Stimulated activated CD8-positive, alpha-beta memory T cell treated with anti-CD3 and anti-CD28 coated beads, Interleukin-7, amount 100 ng/mL, for 24 hours (primary cell): ENCODE results near the gene MCL1.

Experiments used
- DNase-seq: peaks from one replicate; pipeline ENCODE4 v3.0.0-alpha.2; 2020; ENCODE audit warnings: low read depth

Gene MCL1

DNA sequence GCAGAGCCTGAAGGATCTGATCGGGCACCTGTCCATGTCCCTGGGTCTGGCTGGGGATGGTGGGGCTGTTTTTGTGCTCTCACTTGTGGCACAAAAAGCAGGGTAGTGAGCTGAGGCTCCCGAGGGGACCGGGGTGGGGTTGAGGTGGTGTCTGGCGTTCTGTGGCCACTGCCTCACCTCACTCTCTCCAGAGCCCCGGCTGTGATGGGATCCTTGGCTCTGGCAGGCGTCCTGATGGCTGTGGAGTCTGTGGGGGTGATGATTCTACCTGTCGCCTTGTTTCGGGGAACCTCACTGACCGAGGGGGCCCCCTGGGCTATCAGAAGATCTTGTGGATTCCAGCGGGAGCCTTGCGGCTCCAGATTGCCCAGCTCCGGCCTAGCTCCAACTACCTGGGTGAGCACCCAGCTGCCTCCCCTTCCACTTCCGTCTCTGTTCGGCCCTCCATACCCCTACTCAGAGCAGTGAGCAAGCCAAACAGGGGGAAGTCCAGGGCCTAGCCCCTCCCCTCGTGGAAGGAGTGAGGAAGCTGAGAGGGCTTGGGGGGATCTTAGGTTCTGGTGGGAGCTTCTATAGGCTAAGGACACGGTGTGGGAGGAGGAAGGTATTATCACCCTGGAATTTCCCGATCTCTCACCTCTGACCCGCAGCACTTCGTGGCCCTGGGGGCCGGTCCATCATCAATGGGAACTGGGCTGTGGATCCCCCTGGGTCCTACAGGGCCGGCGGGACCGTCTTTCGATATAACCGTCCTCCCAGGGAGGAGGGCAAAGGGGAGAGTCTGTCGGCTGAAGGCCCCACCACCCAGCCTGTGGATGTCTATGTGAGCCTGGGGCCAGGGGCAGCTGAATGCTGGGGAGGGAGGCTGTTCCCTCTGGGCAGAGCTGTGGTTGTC, 23.2 kb downstream of the MCL1 start:
- DNase-seq: no peak

DNA sequence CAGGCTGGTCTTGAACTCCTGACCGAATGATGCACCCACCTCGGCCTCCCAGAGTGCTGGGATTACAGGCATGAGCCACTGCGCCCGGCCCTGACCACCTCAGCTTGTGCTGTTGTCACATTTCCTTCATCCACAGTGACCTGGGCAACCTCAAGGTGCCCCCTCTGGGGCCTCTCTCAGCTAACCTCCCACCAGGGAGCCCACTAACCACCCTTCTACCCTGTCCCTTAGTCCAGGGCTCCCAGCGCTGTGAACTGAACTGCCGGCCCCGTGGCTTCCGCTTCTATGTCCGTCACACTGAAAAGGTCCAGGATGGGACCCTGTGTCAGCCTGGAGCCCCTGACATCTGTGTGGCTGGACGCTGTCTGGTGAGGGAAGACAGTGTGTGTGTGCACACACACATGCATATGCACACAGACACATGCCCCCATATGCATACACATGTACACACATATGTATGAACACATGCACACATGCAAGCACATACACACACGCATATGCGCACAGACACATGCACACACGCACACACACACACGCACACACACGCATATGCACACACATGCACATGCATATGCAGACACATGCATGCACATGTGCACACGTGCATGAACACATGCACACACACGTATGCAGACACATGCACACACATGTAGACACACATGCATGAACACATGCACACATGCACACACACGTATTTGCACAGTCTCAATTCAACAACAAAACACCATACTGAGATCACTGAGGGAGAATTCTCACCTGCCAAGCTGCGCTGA, 24.0 kb downstream of the MCL1 start:
- no peak for DNase-seq

DNA sequence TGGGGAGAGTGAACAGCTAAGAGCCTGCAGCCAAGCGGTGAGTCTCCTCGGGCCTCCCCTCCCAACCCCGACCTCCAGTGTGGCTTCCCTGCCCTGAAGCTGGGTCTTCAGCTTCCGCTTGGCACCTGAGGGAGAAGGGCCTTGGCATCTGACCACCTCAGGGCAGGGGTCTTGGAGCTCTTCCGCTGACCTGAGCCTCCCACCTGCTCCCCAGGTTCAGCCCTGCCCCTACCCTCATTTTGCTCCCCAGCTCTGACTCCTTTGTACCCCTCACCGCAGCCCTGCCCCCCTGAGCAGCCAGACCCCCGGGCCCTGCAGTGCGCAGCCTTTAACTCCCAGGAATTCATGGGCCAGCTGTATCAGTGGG, 25.3 kb downstream of the MCL1 start:
- no peak for DNase-seq

DNA sequence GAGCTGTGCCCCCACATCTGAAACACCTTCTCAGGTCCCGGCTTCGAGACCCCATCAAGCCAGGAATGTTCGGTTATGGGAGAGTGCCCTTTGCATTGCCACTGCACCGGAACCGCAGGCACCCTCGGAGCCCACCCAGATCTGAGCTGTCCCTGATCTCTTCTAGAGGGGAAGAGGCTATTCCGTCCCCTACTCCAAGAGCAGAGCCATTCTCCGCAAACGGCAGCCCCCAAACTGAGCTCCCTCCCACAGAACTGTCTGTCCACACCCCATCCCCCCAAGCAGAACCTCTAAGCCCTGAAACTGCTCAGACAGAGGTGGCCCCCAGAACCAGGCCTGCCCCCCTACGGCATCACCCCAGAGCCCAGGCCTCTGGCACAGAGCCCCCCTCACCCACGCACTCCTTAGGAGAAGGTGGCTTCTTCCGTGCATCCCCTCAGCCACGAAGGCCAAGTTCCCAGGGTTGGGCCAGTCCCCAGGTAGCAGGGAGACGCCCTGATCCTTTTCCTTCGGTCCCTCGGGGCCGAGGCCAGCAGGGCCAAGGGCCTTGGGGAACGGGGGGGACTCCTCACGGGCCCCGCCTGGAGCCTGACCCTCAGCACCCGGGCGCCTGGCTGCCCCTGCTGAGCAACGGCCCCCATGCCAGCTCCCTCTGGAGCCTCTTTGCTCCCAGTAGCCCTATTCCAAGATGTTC, 25.9 kb downstream of the MCL1 start:
- no peak for DNase-seq

DNA sequence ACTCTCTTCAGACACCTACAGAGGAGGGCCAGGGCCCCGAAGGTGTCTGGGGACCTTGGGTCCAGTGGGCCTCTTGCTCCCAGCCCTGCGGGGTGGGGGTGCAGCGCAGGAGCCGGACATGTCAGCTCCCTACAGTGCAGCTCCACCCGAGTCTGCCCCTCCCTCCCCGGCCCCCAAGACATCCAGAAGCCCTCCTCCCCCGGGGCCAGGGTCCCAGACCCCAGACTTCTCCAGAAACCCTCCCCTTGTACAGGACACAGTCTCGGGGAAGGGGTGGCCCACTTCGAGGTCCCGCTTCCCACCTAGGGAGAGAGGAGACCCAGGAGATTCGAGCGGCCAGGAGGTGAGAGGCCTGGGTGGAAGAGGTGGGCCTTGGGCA, 26.5 kb downstream of the MCL1 start:
- DNase-seq: no peak

DNA sequence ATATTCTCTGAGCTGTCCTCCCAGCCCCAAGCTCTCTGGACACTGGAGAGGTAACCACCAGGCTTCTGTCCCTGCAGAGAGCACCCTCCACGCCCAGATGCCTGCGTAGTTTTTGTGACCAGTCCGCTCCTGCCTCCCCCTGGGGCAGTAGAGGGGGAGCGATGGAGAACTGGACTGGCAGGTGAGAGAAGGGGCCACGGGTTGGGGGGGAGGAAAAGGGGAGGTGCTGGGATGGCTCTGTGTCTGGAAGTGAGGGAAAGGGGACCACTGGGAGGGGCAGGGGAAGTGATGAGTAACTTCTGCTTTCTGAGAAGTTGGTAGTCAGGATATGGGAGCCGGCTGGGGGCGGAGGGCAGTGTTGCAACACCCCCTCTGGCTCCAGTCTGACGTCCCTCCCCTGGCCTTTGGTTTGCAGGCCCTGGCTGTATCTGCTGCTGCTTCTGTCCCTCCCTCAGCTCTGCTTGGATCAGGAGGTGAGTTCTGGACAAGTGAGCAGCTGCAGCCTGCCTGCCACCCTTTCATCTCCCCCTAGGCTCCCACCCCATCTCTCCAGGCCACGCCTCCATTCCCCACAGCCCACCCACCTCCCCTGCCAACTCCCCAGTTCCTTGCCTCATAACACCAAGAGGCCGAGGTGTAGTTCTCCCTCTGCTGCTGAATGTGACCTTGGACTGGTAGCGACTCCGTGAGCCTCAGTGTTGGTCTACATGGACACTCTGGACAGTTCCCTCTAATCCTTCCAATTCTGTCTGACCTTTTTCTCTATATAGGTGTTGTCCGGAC, 27.1 kb downstream of the MCL1 start:
- no peak for DNase-seq

DNA sequence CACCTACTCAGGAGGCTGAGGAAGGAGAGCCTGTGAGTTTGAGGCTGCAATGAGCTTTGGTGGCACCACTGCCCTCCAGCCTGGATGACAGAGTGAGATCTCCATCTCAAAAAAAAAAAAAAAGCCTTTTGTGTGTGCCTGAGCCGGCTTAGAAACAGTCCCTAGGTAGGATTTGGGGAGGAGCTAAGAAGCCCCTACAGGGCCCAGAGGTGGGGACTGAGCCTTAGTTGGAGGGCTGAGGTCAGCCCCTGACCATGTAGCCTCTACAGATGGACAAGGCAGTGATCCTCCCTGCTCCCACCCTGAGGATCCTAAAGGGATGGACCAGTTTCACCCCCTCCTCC, 27.7 kb downstream of the MCL1 start:
- no peak for DNase-seq

DNA sequence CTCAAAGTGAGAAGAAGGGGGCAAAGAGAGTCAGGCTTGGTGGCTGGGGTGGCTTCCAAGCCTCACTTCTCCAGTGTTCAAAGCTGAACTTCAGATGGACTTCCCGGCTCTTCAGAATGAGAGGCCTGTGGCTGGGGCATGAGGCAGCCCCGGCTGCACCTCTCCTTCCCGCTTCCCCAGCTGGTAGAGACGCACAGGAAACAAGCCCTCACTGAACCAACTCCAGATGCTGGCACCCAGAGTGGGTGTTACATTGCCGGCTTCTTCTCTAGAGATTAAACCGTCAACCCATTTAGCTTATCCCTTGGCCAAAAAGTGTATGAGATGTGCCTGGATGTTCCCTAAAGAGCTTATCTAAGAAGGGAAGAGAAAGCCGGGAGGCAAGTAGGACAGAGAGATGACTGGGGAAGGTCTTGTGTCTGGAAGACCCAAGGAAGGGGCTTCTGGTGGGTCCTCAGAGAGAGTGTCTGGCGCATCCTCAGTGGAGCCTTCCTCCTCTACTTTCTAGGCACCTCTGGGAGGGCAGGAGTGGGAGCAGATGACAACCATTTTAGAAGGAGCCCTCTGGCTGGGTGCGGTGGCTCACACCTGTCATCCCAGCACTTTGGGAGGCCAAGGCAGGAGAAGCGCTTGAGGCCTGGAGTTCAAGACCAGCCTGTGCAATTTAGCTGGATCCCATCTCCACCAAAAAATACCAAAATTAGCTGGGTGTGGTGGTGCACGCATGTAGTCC, 28.2 kb downstream of the MCL1 start:
- DNase-seq: no peak

DNA sequence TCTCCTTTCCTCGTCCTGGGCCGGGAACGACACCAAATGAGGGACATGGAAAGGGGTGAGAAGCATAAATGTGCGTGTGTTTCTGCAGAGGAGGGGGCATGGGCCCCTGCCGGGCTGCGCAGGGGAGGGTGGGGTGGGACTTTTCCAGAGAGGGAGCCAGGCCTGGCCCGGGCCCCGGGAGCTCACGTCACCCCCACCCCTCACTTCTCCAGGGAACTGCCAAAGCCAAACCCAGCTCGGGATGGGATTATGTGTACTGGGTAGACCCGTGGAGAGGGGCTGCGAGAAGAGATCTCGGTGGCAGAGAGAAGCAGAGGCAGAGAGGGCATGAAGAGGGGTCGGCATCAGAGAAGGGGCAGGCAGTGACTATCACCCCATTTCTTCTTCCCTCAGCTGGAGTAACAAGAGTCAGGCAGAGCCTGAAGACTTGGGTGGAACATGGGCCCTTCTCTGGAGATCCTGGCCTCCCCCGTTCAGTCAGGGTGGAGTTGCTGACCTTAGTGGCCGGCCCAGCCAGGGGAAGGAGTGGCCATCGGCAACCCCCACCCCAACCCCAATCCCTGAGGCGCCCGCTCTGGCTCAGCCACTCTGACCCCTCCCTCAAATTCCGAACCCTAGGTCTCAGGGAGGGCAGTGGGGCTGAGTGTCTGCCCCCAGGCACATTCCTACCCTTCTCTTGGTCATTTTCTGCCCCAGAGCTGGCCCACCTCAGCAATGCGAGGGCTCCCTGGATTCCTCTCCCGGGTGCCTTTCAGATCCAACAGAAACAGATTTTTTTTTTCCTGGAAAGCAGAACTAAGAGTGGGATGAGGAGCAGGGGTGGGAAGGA, 29.0 kb downstream of the MCL1 start:
- no peak for DNase-seq

DNA sequence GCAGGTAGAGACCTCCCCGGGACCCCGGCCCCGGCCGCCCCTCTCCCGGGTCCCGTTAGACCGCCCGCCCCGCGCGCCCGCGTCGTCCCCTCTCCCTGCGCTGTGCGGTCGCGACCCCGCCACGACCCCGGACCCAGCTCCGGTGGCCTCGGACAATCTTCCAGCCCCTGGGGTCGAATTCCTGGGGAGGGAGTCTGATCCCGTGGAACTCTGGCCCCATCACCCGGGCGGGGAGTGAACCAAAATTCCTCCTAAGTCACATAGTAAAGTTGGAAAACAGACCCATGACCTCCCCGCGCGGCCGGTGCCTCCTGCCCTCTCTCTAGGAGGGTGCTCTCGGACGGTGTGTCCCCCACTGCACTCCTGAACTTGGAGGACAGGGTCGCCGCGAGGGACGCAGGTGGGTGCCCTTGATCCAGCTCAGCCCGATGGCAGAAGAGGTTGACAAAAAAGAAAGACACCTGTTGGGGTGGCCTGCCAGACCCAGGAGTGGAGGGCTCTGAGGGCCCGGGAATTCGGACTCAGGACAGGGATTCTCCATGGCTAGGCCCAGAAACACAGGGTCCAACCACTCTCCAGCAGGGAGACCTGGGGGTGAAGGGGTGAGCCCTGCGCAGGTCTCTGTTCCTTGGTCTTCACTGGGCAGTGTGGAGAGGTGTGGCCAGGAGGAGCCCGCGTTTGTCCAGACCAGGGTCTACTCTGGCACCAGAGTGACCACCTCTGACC, 29.8 kb downstream of the MCL1 start:
- no peak for DNase-seq

DNA sequence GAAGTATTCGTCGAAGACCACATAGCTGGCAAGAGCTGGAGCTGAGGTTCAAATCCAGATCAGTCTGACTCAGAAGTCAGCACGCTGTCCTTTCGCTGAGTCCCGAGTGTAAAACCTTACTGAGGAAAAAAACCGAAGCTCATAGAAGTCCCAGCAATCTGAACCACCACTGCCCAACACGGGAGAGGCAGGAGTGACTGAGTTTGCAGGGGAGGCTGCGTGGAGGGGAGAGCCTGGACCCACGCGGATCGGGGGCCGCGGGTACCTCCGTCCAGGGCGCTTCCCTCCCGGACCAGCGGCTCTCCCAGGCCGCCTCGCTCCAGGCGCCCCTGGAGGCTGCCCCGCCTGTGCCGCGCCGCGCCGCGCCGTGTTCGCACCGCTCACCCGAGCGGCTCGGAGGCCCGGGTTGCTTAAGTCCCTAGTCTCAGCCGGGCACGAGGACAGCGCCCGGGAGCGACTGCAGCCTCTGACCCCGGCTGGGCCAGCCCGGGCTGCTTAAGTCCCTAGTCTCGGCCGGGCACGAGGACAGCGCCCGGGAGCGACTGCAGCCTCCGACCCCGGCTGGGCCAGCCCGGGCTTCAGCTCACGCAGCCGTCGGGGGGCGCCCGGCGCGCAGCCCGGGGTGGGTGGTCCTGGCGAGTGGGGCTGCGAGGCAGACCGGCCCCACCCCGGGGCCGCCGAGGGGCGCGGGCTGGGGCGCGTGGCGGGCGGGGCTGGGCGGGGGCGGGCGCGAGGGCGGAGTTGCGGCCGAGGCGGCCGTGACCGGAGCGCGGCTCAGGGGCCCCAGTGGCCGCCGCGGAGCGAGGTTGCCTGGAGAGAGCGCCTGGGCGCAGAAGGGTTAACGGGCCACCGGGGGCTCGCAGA, 30.5 kb downstream of the MCL1 start, which contains the start of gene ADAMTSL4:
Gene ADAMTSL4, plus strand, starts transcription at position 777 of the 864 bp plus-strand sequence. CDS start 2,881 bp downstream, outside the sequence.
- DNase-seq: no peak

DNA sequence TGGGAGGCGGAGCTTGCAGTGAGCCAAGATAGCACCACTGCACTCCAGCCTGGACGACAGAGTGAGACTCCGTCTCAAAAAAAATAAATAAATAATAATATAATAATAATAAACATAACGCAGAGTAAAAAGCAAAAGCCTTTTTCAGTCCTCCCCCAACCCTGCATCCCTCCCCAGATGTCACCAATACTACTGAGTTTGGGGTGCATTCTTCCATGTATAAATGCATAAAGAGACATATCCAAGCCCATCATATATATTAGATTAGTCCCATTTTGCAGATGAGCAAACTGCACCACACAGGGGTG, 31.1 kb downstream of the MCL1 start:
- DNase-seq: no peak

DNA sequence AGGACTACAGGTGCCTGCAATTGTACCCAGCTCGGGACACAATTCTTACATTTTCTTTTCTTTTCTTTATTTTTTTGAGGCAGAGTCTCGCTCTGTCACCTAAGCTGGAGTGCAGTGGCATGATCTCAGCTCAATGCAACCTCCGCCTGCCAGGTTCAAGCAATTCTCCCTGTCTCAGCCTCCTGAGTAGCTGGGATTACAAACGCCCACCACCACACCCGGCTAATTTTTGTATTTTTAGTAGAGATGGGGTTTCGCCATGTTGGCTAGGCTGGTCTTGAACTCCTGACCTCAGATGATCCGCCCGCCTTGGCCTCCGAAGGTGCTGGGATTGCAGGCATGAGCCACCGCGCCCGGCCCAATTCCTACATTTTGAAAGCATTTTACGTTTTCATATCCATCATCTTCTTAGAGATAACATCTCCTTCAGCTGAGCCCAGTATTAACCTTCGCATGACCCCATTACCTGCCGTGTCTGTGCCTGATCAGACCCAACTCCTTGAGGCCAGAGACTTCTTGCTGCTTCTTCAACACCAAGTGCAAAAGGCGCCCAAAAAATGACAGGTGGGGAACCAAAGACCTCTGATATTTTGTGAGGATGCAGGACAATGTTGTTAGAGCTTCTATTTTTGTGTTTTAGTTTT, 33.0 kb downstream of the MCL1 start:
- DNase-seq: no peak

DNA sequence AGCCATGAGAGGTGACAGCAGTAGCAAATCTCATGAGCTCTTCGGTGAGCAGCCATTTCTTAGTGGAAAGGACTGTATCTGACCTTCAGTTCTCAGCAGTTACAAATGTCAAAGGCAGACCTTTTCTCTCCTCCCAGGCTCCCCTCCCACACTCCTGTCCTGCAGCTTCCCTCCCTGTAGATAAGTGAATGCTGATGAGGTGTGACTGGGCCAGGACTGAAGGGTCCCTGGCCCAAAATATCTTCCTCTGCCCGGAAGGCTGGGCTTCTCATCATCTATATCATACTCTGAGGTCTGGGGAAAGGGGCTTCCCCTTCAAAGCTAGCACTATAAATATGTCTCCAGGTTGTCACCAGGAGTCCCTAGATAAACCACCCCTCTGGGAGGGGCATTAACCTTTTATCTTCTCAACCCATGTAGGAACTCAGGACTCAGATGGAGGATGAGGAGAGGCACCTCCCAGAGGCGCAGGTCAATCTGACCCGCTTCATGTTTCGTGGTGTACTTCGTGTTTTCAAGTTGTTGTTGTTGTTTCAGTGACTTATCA, 33.9 kb downstream of the MCL1 start:
- no peak for DNase-seq

DNA sequence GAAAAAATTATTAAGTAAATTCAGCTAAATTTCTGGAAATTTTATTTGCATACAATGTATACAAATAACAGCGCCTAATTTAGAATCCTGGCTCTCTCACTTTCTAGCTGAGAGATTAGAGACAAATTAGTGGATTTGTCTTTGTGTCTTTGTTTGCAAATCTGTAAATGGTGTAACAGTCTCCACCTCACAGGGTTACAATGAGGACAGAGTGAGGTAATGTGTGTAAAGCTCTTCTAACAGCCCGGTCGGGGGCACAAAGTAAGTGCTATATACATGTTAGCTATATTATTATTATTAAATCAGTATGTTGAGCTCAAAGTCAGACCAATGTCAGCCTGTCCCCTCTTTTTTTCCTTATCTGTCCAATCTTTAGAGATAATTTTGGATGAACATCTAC, 35.2 kb downstream of the MCL1 start:
- DNase-seq: no peak

DNA sequence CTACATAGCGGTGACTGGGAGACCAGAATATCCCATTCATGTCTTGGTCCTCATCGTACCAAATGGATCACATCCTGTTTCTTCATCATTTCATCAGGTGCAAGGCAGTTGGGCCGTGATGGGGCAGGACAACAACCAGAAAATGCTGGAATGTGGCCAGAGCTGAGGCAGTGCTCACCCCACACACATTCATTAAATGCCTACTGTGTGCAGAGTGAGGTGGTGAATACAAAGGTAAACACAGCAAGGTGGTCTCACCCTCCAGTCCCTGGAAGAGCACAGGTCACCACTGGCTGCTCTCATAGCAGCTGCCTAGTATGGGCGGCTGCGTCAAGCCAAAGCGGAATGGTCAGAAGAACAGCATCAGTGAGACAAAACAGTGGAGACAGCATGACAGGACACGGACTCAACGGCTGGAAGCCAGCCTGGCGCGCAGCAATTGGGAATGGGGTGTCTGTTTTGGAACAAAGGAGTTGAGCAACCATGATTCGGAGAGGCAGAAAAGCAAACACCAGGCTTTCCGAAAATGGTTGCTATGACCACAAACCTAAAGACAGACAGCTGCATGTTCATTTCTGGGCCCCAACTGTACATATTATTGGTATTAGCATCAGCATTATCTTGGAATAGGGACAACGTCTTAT, 35.8 kb downstream of the MCL1 start:
- no peak for DNase-seq
